ENCODE data around the gene RHBDF2.
"Not testable (repeated sequence)": the region's sequence is repeated elsewhere in the genome, so short reads cannot be mapped to it uniquely, and the experiment has no call there.

- TF ChIP-seq CTCF (IDR thresholded peaks at IDR 0.05); EZH2 (IDR thresholded peaks at IDR 0.05; ENCODE audit: borderline replicate concordance, insufficient read depth, low read depth, low read length, poor library complexity, severe bottlenecking): not testable (repeated sequence)
Measured at GRCh38 chr17:76514355-76514754, 13.1 kb upstream of the RHBDF2 start.

Measured in B cell (primary cell).